Transverse colon (tissue), 4 donors: ENCODE data around the gene CHTF8.

ENCODE experiments used
- EP300 ChIP-seq: sonication (generic); formaldehyde crosslinking; IDR thresholded peaks from one replicate; pipeline ENCODE4 v1.6.1; 2017; ENCODE audit warnings: antibody characterized with exemption, low read depth
- POLR2A ChIP-seq: fragments of 450-650 bp; IDR thresholded peaks from one replicate; pipeline ENCODE4 v1.6.1; 2016; ENCODE audit warnings: antibody characterized with exemption, mild to moderate bottlenecking, moderate library complexity
- POLR2AphosphoS5 ChIP-seq, 3 donors: sonication (generic); formaldehyde crosslinking; IDR thresholded peaks; one replicate each; pipeline ENCODE4 v1.6.1; 2016; ENCODE audit warnings: antibody characterized with exemption in 3 of 3
- TF ChIP-seq, protein P1 (sequence below), 5 experiments: fragments of 200-600 bp in 3 of 5; fragments of 450-650 bp in 2 of 5; sonication (generic) in 3 of 5; IDR thresholded peaks; 1 replicate in 2 of 5; 2 replicates in 3 of 5; pipeline ENCODE4 v1.5.1; 2016 to 2017; ENCODE audit warnings: antibody characterized with exemption in 5 of 5, inconsistent platforms in 3 of 5, mild to moderate bottlenecking in 2 of 5, moderate library complexity in 1 of 5

DNA sequence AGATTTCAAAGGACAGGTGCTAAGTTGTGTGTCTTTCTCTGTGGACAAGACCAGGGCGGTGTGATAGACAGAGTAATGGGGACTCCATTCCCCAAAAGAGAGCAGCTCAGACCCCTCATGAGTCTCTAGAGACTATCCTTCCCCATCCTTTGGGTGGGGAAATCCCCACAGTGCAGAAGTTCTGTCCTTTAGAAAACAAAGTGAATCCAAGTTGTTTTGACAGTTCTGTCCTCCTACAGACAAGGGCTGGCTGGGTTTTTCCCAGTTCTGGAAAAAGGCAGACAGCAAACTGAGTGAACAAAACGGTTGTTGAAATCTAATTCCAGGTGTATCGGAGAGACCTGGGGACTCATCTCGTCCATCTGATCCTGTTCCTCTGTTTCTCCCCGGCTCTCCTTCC, 37.9 kb downstream of the CHTF8 start:
- TF ChIP-seq, protein P1, sequence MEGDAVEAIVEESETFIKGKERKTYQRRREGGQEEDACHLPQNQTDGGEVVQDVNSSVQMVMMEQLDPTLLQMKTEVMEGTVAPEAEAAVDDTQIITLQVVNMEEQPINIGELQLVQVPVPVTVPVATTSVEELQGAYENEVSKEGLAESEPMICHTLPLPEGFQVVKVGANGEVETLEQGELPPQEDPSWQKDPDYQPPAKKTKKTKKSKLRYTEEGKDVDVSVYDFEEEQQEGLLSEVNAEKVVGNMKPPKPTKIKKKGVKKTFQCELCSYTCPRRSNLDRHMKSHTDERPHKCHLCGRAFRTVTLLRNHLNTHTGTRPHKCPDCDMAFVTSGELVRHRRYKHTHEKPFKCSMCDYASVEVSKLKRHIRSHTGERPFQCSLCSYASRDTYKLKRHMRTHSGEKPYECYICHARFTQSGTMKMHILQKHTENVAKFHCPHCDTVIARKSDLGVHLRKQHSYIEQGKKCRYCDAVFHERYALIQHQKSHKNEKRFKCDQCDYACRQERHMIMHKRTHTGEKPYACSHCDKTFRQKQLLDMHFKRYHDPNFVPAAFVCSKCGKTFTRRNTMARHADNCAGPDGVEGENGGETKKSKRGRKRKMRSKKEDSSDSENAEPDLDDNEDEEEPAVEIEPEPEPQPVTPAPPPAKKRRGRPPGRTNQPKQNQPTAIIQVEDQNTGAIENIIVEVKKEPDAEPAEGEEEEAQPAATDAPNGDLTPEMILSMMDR (IDR thresholded peaks at IDR 0.05) = no peak
- no peak for TF ChIP-seq POLR2AphosphoS5 (IDR thresholded peaks at IDR 0.05)
- TF ChIP-seq POLR2A = no peak
- no peak for TF ChIP-seq EP300
